Nephron progenitor cell (in vitro differentiated cells): ENCODE results near the gene ZNF559.
"Not testable (repeated sequence)": the region's sequence is repeated elsewhere in the genome, so short reads cannot be mapped to it uniquely, and the experiment has no call there.

Experiments used
- DNase-seq: peaks from one replicate; pipeline ENCODE4 v3.0.0; 2021
- H3K27ac Mint-ChIP-seq: 2 replicates; pipeline ENCODE4 v1.8.0; 2021; ENCODE audit warnings: mild to moderate bottlenecking, moderate library complexity, mixed read lengths
- H3K27me3 Mint-ChIP-seq: 2 replicates; pipeline ENCODE4 v1.8.0; 2021; ENCODE audit warnings: mild to moderate bottlenecking, low read depth, mixed read lengths; ENCODE audit not compliant: poor library complexity
- H3K36me3 Mint-ChIP-seq: 2 replicates; pipeline ENCODE4 v1.8.0; 2021; ENCODE audit warnings: low read depth, mixed read lengths
- H3K4me1 Mint-ChIP-seq: 2 replicates; pipeline ENCODE4 v1.8.0; 2021; ENCODE audit warnings: mixed read lengths
- H3K4me3 Mint-ChIP-seq: 2 replicates; pipeline ENCODE4 v1.8.0; 2021; ENCODE audit warnings: mild to moderate bottlenecking, moderate library complexity, mixed read lengths
- H3K9me3 Mint-ChIP-seq: 2 replicates; pipeline ENCODE4 v1.8.0; 2021; ENCODE audit warnings: mild to moderate bottlenecking, moderate library complexity, mixed read lengths
- TF ChIP-seq, protein P1 (sequence below): fragments of 200-600 bp; sonication (generic); IDR thresholded peaks from 2 replicates; pipeline ENCODE4 v1.5.0; 2021; ENCODE audit warnings: antibody characterized with exemption

Gene ZNF559

DNA sequence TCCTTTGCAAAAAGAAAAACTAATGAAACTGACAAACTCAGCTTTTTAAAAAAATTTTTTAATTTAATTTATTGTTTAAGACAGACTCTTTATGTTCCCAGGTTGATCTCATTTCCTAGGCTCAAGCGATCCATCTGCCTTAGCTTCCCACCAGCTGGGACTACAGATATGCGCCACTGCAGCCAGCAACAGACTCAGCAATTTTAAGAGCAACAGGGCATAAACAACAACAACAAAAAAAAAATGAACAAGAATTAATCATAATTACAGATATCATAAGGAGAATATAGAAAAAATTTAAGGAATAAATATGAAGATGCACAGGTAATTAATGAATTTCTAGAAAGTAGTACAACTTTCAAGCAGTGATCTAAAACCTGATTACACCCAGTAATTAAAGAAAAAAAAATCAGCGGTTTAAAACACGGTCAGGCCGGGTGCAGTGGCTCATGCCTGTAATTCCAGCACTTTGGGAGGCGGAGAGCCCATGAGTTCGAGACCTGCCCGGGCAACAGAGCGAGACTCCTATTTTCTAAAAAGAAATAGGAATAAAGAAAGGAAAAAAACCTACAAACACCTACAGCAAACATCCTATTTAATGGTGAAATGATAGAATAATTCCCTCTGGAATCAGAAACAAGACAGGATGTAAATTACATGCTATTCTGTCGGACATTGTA lies 15.7 kb upstream of the ZNF559 start:
- peak overlapping the region; percentile 91 for H3K4me3 Mint-ChIP-seq
- TF ChIP-seq, protein P1, sequence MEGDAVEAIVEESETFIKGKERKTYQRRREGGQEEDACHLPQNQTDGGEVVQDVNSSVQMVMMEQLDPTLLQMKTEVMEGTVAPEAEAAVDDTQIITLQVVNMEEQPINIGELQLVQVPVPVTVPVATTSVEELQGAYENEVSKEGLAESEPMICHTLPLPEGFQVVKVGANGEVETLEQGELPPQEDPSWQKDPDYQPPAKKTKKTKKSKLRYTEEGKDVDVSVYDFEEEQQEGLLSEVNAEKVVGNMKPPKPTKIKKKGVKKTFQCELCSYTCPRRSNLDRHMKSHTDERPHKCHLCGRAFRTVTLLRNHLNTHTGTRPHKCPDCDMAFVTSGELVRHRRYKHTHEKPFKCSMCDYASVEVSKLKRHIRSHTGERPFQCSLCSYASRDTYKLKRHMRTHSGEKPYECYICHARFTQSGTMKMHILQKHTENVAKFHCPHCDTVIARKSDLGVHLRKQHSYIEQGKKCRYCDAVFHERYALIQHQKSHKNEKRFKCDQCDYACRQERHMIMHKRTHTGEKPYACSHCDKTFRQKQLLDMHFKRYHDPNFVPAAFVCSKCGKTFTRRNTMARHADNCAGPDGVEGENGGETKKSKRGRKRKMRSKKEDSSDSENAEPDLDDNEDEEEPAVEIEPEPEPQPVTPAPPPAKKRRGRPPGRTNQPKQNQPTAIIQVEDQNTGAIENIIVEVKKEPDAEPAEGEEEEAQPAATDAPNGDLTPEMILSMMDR, result no peak
- peaks cover 2% of the 10 kb centered on the region for H3K27me3 Mint-ChIP-seq
- peak overlapping the region; percentile 42 for H3K27ac Mint-ChIP-seq
- DNase-seq, result no peak
- H3K36me3 Mint-ChIP-seq, result peaks cover 55% of the 10 kb centered on the region
- H3K9me3 Mint-ChIP-seq, result peaks cover 82% of the 10 kb centered on the region
- peaks cover 14% of the 10 kb centered on the region for H3K4me1 Mint-ChIP-seq

DNA sequence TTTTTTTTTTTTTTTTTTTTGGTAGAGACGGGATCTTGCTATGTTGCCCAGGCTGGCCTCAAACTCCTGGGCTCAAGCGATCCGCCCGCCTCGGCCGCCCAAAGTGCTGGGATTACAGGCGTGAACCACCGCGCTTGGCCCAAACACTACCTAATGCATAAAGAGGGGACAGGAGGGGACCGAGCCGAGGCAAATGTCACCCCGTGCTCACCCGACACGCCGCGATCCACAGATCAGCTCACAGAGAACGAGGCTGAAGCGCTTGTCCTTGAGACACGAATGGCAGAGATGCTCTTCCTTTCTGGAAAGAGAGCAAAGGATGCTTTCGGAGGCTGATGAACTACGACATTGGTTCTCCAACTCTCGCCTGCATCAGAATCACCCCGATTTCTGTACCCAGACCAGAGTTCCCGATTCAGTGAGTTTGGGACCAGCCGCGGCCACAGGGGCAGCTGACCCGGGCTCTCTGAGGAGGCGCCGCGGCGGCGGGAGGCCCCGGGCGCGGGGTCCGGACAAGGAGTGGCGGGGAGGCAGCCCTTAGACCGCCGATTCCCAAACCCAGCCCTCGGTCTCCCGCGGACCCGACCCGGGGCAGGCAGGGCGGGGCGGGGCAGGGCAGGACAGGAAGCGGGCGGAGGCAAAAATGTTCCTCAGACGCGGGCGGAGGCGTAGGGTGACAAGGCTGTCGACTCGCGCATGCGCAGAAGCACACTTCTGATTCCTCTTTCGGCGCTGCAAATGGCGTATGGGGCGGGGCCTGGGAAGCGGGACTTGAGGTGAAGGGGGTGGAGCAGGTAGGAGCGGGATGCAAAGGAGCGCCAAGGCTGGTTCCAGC lies 14.6 kb upstream of the ZNF559 start, which contains the start of gene ZNF699:
ZNF699 (minus strand) TSS at position 700 of the 835 bp plus-strand sequence. CDS start 4,719 bp downstream, outside the sequence.
- peaks cover 43% of the 10 kb centered on the region for H3K36me3 Mint-ChIP-seq
- H3K9me3 Mint-ChIP-seq, result peaks cover 85% of the 10 kb centered on the region
- H3K27me3 Mint-ChIP-seq, result peaks cover 2% of the 10 kb centered on the region
- peak within 1 kb of the TSS; percentile 91 for H3K27ac Mint-ChIP-seq
- TF ChIP-seq, protein P1, result no peak
- H3K4me1 Mint-ChIP-seq, result peaks cover 14% of the 10 kb centered on the region
- peak; percentile 98 for DNase-seq
- peak within 1 kb of the TSS; percentile 91 for H3K4me3 Mint-ChIP-seq

DNA sequence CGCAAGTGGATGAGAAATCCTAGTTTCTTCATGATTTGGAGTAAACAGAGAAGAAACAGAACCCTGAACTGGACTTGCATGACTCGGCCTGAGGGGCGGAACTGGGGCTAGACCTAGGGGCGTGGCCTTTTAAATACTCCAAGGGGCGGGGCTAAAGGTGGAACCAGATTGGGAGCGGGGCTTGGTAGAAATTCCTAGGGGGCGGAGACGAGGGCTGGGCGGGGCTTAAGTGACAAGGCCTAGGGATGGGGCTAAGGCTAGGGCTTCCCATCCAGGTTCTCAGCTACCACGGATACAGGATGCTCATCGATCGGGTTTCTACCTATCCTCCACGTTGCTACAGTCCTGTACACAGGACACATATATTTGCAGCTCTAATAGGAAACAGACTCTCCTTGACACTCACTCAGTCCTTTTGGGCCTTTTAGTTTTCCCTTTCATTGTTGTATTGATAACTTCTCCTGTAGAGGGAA lies 14.0 kb upstream of the ZNF559 start:
- no peaks in the 10 kb centered on the region for H3K27me3 Mint-ChIP-seq
- TF ChIP-seq, protein P1, result no peak
- DNase-seq, result peak; percentile 89
- peaks cover 37% of the 10 kb centered on the region for H3K36me3 Mint-ChIP-seq
- peaks cover 85% of the 10 kb centered on the region for H3K9me3 Mint-ChIP-seq
- H3K4me1 Mint-ChIP-seq, result peaks cover 14% of the 10 kb centered on the region
- peak overlapping the region; percentile 91 for H3K27ac Mint-ChIP-seq
- H3K4me3 Mint-ChIP-seq, result peak overlapping the region; percentile 91

DNA sequence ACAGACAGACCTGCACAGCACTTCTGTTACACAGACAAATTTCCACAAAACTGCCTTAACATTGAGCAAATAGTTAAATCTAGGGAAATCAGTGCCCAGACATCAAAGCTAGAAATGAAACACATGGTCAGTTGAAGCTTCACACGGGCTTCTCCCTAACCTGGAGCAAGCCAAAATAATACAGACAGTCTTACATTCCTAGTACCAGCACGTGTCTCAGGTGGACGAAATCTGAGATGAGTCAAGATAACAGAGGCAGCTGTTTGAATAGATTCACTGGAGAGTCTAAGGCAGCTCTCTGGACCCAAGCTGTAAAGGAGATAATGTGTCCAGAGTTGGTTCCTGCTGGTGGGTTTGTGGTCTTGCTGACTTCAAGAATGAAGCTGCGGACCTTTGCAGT lies 10.2 kb upstream of the ZNF559 start:
- H3K27me3 Mint-ChIP-seq, result peaks cover 3% of the 10 kb centered on the region
- TF ChIP-seq, protein P1, result no peak
- DNase-seq, result no peak
- peaks cover 9% of the 10 kb centered on the region for H3K36me3 Mint-ChIP-seq
- peaks cover 5% of the 10 kb centered on the region for H3K4me1 Mint-ChIP-seq
- H3K9me3 Mint-ChIP-seq, result peaks cover 80% of the 10 kb centered on the region
- no peak overlapping the region for H3K4me3 Mint-ChIP-seq
- no peak overlapping the region for H3K27ac Mint-ChIP-seq

DNA sequence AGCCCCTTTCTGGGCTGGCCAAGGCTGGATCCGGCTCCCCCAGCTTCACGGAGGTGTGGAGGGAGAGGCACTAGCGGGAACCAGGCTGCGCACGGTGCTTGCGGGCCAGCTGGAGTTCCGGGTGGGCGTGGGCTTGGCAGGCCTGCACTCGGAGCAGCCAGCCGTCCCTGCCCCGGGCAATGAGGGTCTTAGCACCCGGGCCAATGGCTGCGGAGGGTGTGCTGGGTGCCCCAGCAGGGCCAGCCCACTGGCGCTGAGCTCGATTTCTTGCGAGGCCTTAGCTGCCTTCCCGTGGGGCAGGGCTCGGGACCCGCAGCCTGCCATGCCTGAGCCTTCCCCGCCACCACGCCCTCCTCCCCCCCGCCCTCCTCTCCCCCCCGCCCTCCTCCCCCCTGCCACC lies 2.6 kb upstream of the ZNF559 start:
- Mint-ChIP-seq H3K4me3 (no peak overlapping the region), H3K27ac (no peak overlapping the region), H3K9me3 (peaks cover 73% of the 10 kb centered on the region), H3K36me3 (peaks cover 47% of the 10 kb centered on the region), H3K27me3 (peaks cover 12% of the 10 kb centered on the region), H3K4me1 (peaks cover 10% of the 10 kb centered on the region)
- DNase-seq, result no peak
- TF ChIP-seq, protein P1, result no peak

DNA sequence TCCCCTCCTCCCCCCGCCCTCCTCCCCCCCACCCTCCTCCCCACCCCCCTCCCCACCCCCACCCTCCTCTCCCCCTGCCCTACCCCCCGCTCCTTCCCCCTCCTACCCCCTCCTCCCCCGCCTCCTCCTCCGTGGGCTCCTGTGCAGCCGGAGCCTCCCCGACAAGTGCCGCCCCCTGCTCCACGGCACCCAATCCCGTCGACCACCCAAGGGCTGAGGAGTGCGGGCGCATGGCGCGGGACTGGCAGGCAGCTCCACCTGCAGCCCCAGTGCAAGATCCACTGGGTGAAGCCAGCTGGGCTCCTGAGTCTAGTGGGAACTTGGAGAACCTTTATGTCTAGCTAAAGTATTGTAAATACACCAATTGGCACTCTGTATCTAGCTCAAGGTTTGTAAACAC lies 2.2 kb upstream of the ZNF559 start:
- Mint-ChIP-seq H3K9me3 (peaks cover 73% of the 10 kb centered on the region), H3K36me3 (peaks cover 51% of the 10 kb centered on the region), H3K27me3 (peaks cover 12% of the 10 kb centered on the region)
- not testable (repeated sequence) for H3K4me1 Mint-ChIP-seq, DNase-seq, H3K4me3 Mint-ChIP-seq, H3K27ac Mint-ChIP-seq

DNA sequence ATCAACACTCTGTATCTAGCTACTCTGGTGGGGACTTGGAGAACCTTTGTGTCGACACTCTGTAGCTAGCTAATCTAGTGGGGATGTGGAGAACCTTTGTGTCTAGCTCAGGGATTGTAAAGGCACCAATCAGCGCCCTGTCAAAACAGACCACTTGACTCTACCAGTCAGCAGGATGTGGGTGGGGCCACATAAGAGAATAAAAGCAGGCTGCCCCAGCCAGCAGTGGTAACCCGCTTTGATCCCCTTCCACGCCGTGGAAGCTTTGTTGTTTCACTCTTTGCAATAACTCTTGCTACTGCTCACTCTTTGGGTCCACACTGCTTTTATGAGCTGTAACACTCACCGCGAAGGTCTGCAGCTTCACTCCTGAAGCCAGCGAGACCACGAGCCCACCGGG lies 1.8 kb upstream of the ZNF559 start:
- H3K4me3 Mint-ChIP-seq, result not testable (repeated sequence)

More for the DNA sequence above, 1.8 kb upstream of the ZNF559 start:
- H3K9me3 Mint-ChIP-seq, result peaks cover 77% of the 10 kb centered on the region
- H3K4me1 Mint-ChIP-seq, DNase-seq: not testable (repeated sequence)
- peaks cover 55% of the 10 kb centered on the region for H3K36me3 Mint-ChIP-seq
- peaks cover 12% of the 10 kb centered on the region for H3K27me3 Mint-ChIP-seq
- peak overlapping the region; percentile 29 for H3K27ac Mint-ChIP-seq
